ENCODE data around the gene C4orf54. TPM values are rescaled to one million over a fixed set of nuclear protein-coding genes. Genes with fewer than 3 reads are reported as not detected.

Gene C4orf54
- total and polyA plus RNA-seq, 4 donors, result under 0.01 to 1.3 (median under 0.01) TPM; not detected in 1

DNA sequence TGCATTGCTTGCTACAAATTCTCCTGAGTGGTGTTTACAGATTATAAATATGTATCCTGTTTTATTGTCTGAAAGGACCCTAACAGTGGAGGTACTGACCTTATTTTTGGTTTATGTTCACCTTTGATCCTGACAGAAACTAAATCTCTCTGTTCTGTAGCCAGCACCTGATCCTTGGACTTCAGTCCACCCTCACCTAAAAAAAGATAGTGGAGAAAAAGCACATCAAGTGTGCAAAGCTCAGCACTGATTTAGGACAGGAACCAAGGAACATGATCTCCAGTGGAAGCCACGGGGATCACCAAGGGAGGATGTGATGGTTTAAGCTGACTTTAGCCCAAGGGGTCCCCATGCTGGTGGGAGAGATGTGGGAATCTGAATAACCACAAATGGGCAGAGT, 22.3 kb upstream of the C4orf54 start:
- intact Hi-C loops (cut with DNase I), result no loop called here
- 94 to 100% methylated on average over 1 of the region's 1 CpG for WGBS, 2 donors
- H3K27ac ChIP-seq (ENCODE audit: low read depth in 1 of 2, low read length in 2 of 2), result no peak overlapping the region
- no peaks in the 10 kb centered on the region for H3K36me3 ChIP-seq (ENCODE audit: control insufficient read depth in 1 of 2, insufficient read depth in 2 of 2, low read length in 1 of 2)
- no peak overlapping the region for H3K4me3 ChIP-seq (ENCODE audit: low read length in 2 of 2)
- ATAC-seq (ENCODE audit: low FRiP score) (no peak), DNase-seq (no peak)
- H3K4me1 ChIP-seq (ENCODE audit: control insufficient read depth in 1 of 2, insufficient read depth in 2 of 2, low read length in 2 of 2), result peaks cover 0 to 2% of the 10 kb centered on the region in 2 donors
- no peaks in the 10 kb centered on the region for H3K9me3 ChIP-seq (ENCODE audit: control insufficient read depth, low read length)
- H3K27me3 ChIP-seq (ENCODE audit: control insufficient read depth in 1 of 2, insufficient read depth in 2 of 2, low read length in 1 of 2), result no peaks in the 10 kb centered on the region

DNA sequence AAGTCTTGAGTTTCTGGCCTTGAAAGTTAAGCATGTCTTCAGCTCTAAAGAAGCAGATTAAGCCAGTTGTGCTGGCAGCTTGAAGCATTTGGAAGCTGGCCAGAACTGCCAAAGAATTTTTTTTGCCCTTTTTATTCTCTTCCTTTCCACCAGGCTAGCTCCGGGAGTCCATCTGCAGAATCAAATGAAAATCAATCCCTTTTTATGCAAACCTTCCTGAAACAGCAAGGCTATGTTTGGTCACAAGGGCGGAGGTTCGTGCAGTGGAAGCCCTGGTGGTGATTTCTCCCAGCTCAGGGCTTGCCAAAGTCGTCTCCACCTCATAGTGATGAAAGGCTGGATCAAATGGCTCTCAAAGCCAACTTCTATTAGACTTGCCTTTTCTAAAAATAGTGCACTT, 21.6 kb upstream of the C4orf54 start:
- H3K9me3 ChIP-seq (ENCODE audit: control insufficient read depth, low read length), result no peaks in the 10 kb centered on the region
- no peaks in the 10 kb centered on the region for H3K27me3 ChIP-seq (ENCODE audit: control insufficient read depth in 1 of 2, insufficient read depth in 2 of 2, low read length in 1 of 2)
- H3K4me3 ChIP-seq (ENCODE audit: low read length in 2 of 2), result no peak overlapping the region
- H3K4me1 ChIP-seq (ENCODE audit: control insufficient read depth in 1 of 2, insufficient read depth in 2 of 2, low read length in 2 of 2), result peaks cover 0 to 2% of the 10 kb centered on the region in 2 donors
- no peak overlapping the region for H3K27ac ChIP-seq (ENCODE audit: low read depth in 1 of 2, low read length in 2 of 2)
- intact Hi-C loops (cut with DNase I), result no loop called here
- no peaks in the 10 kb centered on the region for H3K36me3 ChIP-seq (ENCODE audit: control insufficient read depth in 1 of 2, insufficient read depth in 2 of 2, low read length in 1 of 2)
- DNase-seq (no peak), ATAC-seq (ENCODE audit: low FRiP score) (peak; percentile 52)
- WGBS, 2 donors, result 3 to 4% methylated on average over 4 of the region's 4 CpGs

DNA sequence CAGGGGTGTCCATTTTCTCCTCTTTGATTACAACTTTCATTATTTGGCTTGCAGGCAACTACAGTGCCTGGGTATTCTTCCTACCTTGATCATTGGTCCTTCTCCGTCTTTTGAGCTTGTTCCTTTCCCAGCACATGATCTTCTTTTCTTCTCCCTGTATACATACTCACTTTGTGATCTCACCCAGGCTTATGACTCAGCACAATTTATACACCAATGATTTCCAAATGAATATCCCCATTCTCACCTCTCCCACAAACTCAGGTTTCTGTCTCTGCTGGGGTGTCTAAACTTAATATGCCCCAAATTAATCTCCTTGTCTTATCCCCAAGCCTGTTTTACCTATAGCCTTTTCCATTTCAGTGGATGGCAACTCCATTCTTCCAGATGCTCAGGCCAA, 19.5 kb upstream of the C4orf54 start:
- no peak overlapping the region for H3K4me3 ChIP-seq (ENCODE audit: low read length in 2 of 2)
- intact Hi-C loops (cut with DNase I), result no loop called here
- DNase-seq (no peak), ATAC-seq (ENCODE audit: low FRiP score) (no peak)
- no peaks in the 10 kb centered on the region for H3K9me3 ChIP-seq (ENCODE audit: control insufficient read depth, low read length)
- peaks cover 0 to 2% of the 10 kb centered on the region in 2 donors for H3K4me1 ChIP-seq (ENCODE audit: control insufficient read depth in 1 of 2, insufficient read depth in 2 of 2, low read length in 2 of 2)
- H3K36me3 ChIP-seq (ENCODE audit: control insufficient read depth in 1 of 2, insufficient read depth in 2 of 2, low read length in 1 of 2), result no peaks in the 10 kb centered on the region
- H3K27ac ChIP-seq (ENCODE audit: low read depth in 1 of 2, low read length in 2 of 2), result no peak overlapping the region
- H3K27me3 ChIP-seq (ENCODE audit: control insufficient read depth in 1 of 2, insufficient read depth in 2 of 2, low read length in 1 of 2), result no peaks in the 10 kb centered on the region
- 90 to 93% methylated on average over 1 of the region's 1 CpG for WGBS, 2 donors

DNA sequence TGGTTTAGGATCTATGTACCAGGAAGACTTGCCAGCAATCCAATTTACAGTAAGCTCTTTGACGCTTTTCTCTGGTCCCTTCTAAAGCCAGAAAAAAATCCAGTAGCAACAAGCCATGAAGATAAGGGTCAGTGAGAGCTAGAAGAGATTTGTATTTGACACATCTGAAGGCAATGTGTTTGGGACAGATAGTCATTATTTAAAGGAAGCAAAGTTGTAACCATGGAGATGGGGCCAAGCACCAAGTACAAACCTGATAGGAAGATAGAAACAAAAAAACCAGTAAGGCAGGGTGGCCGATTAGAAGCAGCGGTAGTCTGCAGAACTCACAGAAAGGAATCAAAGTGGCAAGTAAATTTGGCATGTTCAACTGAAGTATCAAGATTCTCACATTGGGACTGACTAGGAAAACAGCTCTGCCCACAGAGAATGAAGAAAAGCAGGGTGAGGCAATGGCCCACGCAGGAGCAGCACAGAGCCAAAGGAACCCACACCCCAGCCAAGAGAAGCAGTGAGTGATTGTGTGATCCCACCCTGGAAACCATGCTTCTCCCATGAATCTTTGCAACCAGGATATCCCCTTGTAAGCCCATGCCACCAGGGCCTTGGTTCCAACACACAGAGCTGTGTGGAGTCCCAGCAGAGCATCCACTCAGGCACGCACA, 12.9 kb upstream of the C4orf54 start:
- Histone ChIP-seq H3K9me3 (ENCODE audit: control insufficient read depth, low read length) (no peaks in the 10 kb centered on the region), H3K27ac (ENCODE audit: low read depth in 1 of 2, low read length in 2 of 2) (no peak overlapping the region), H3K27me3 (ENCODE audit: control insufficient read depth in 1 of 2, insufficient read depth in 2 of 2, low read length in 1 of 2) (no peaks in the 10 kb centered on the region), H3K36me3 (ENCODE audit: control insufficient read depth in 1 of 2, insufficient read depth in 2 of 2, low read length in 1 of 2) (no peaks in the 10 kb centered on the region), H3K4me1 (ENCODE audit: control insufficient read depth in 1 of 2, insufficient read depth in 2 of 2, low read length in 2 of 2) (peaks cover 0 to 2% of the 10 kb centered on the region in 2 donors), H3K4me3 (ENCODE audit: low read length in 2 of 2) (no peak overlapping the region)
- 39 to 41% methylated on average over 5 of the region's 5 CpGs for WGBS, 2 donors
- no peak for ATAC-seq (ENCODE audit: low FRiP score)
- no peak for DNase-seq
- intact Hi-C loops (cut with DNase I), result no loop called here

DNA sequence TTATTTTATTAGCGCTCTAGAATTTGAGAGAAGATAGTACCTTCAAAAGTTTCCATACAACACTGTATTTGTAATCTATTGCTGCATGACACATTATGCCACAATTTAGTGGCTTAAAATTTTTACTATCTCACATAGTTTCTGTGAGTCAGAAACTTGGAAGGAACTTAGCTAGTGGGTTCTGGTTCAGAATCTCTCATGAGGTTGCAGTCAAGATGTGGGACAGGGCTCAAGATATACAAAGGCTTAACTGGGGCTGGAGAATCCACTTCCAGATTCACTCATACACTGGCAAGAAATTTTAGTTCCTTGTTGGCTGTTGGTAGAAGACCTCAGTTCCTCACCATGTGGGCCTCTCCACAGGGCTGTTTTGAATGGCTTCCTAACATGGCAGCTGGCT, 11.5 kb upstream of the C4orf54 start:
- WGBS, 2 donors, result 11 to 22% methylated on average over 1 of the region's 1 CpG
- DNase-seq, result no peak
- peak; percentile 66 for ATAC-seq (ENCODE audit: low FRiP score)
- Histone ChIP-seq H3K27ac (ENCODE audit: low read depth in 1 of 2, low read length in 2 of 2) (peak overlapping the region; percentile 33 to 87), H3K36me3 (ENCODE audit: control insufficient read depth in 1 of 2, insufficient read depth in 2 of 2, low read length in 1 of 2) (no peaks in the 10 kb centered on the region), H3K4me3 (ENCODE audit: low read length in 2 of 2) (no peak overlapping the region), H3K4me1 (ENCODE audit: control insufficient read depth in 1 of 2, insufficient read depth in 2 of 2, low read length in 2 of 2) (peaks cover 0 to 2% of the 10 kb centered on the region in 2 donors), H3K9me3 (ENCODE audit: control insufficient read depth, low read length) (no peaks in the 10 kb centered on the region), H3K27me3 (ENCODE audit: control insufficient read depth in 1 of 2, insufficient read depth in 2 of 2, low read length in 1 of 2) (no peaks in the 10 kb centered on the region)
- intact Hi-C loops (cut with DNase I), result loop anchor here in 1 of 2 donors (5.0 kb wide), 1 partner anchor 107 kb away; the partner anchor contains the start of gene TRMT10A

DNA sequence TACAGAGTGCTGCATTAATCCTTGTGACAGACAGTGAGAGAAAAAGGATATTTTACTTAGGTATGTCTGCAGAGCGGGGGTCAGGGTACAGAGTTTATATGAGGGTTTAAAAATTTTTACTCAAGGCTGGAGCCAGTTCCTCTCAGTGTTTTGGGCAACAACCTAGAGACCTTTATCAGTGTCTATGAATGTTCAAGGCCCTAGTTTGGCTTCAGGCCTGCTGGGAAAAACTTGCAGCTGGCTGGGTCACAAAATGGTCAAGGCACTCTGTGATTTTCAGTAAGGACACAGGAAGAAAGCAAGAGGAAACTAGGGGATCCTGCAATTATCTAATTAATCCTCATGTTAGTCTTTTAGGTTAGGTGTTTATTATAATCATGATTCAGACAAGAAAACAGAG, 10.8 kb upstream of the C4orf54 start:
- Histone ChIP-seq H3K9me3 (ENCODE audit: control insufficient read depth, low read length) (no peaks in the 10 kb centered on the region), H3K4me1 (ENCODE audit: control insufficient read depth in 1 of 2, insufficient read depth in 2 of 2, low read length in 2 of 2) (peaks cover 0 to 2% of the 10 kb centered on the region in 2 donors), H3K4me3 (ENCODE audit: low read length in 2 of 2) (no peak overlapping the region), H3K36me3 (ENCODE audit: control insufficient read depth in 1 of 2, insufficient read depth in 2 of 2, low read length in 1 of 2) (no peaks in the 10 kb centered on the region), H3K27me3 (ENCODE audit: control insufficient read depth in 1 of 2, insufficient read depth in 2 of 2, low read length in 1 of 2) (no peaks in the 10 kb centered on the region), H3K27ac (ENCODE audit: low read depth in 1 of 2, low read length in 2 of 2) (no peak overlapping the region)
- WGBS, 2 donors, result 4 to 16% methylated on average over 1 of the region's 1 CpG
- no peak for DNase-seq
- intact Hi-C loops (cut with DNase I), result loop anchor here in 1 of 2 donors (5.0 kb wide), 1 partner anchor 106 kb away; the partner anchor contains the start of gene TRMT10A
- ATAC-seq (ENCODE audit: low FRiP score), result no peak

DNA sequence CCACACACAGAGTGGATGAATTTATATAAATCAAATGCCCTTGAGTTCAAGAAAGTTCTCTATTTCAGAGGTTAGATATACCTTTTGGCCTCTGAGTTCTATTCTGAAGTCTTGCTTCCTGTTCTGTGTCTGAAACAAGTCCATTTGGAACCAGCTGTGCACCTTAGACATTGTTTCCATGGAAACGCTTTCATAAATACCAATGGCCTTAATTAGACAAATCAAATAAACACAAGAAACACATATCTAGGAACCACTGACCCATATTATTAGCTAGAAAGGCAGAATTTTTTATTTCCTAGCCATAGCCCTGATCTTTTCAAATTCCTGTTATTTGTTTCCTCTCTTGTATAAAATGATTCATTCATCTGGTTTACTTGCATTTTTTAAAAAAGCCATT, 8.4 kb upstream of the C4orf54 start:
- Histone ChIP-seq H3K4me3 (ENCODE audit: low read length in 2 of 2) (no peak overlapping the region), H3K9me3 (ENCODE audit: control insufficient read depth, low read length) (no peaks in the 10 kb centered on the region), H3K4me1 (ENCODE audit: control insufficient read depth in 1 of 2, insufficient read depth in 2 of 2, low read length in 2 of 2) (peaks cover 0 to 2% of the 10 kb centered on the region in 2 donors), H3K27me3 (ENCODE audit: control insufficient read depth in 1 of 2, insufficient read depth in 2 of 2, low read length in 1 of 2) (no peaks in the 10 kb centered on the region), H3K36me3 (ENCODE audit: control insufficient read depth in 1 of 2, insufficient read depth in 2 of 2, low read length in 1 of 2) (no peaks in the 10 kb centered on the region), H3K27ac (ENCODE audit: low read depth in 1 of 2, low read length in 2 of 2) (no peak overlapping the region)
- WGBS, 2 donors, result 48 to 75% methylated on average over 1 of the region's 1 CpG
- ATAC-seq (ENCODE audit: low FRiP score) (no peak), DNase-seq (no peak)
- intact Hi-C loops (cut with DNase I), result loop anchor here in 1 of 2 donors (5.0 kb wide), 1 partner anchor 104 kb away; the partner anchor contains the start of gene TRMT10A

DNA sequence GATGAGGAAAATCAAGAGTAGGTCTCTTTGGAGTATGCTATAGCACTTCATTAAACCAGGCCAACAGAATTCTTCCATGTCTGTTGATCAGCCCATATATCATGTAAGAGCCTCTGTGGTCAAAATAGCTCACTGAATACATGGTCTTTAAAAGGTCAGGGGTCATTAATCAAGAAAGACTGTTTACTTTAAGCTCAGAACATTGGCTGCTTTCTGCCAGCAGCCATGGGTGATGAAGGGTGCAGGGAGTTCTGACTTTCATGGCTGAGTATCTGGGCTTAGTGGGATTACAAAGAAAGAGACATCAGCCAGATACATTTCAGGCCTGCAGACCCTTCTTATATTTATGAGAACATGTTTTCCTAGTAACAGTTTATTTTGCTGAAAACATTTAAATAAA, 7.1 kb upstream of the C4orf54 start:
- H3K9me3 ChIP-seq (ENCODE audit: control insufficient read depth, low read length), result no peaks in the 10 kb centered on the region
- H3K27me3 ChIP-seq (ENCODE audit: control insufficient read depth in 1 of 2, insufficient read depth in 2 of 2, low read length in 1 of 2), result no peaks in the 10 kb centered on the region
- ATAC-seq (ENCODE audit: low FRiP score), result no peak
- H3K4me1 ChIP-seq (ENCODE audit: control insufficient read depth in 1 of 2, insufficient read depth in 2 of 2, low read length in 2 of 2), result peaks cover 0 to 2% of the 10 kb centered on the region in 2 donors
- no peaks in the 10 kb centered on the region for H3K36me3 ChIP-seq (ENCODE audit: control insufficient read depth in 1 of 2, insufficient read depth in 2 of 2, low read length in 1 of 2)
- DNase-seq, result no peak
- H3K4me3 ChIP-seq (ENCODE audit: low read length in 2 of 2), result no peak overlapping the region
- no peak overlapping the region for H3K27ac ChIP-seq (ENCODE audit: low read depth in 1 of 2, low read length in 2 of 2)
- intact Hi-C loops (cut with DNase I), result loop anchor here in 1 of 2 donors (5.0 kb wide), 1 partner anchor 102 kb away; the partner anchor contains the start of gene TRMT10A

DNA sequence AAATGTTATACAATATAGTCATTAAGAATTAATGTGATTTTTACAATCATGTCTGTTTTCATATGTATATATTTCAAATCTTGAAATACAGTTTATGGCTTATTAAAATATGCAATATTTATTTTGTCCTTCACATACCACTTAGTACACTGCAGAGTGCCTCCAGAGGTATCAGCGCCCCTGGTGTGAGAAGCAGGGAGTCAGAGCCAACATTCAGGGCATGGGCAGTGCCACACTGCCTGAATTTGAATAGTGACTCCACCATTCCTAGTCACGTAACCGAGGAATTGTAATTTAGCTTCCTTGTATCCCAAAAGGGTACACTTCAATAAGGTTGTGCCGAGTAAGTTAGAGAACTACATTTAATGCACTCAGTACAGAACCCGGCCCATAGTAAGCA, 4.3 kb upstream of the C4orf54 start:
- Histone ChIP-seq H3K9me3 (ENCODE audit: control insufficient read depth, low read length) (no peaks in the 10 kb centered on the region), H3K27ac (ENCODE audit: low read depth in 1 of 2, low read length in 2 of 2) (no peak overlapping the region), H3K4me3 (ENCODE audit: low read length in 2 of 2) (no peak overlapping the region), H3K4me1 (ENCODE audit: control insufficient read depth in 1 of 2, insufficient read depth in 2 of 2, low read length in 2 of 2) (no peaks in the 10 kb centered on the region), H3K36me3 (ENCODE audit: control insufficient read depth in 1 of 2, insufficient read depth in 2 of 2, low read length in 1 of 2) (no peaks in the 10 kb centered on the region), H3K27me3 (ENCODE audit: control insufficient read depth in 1 of 2, insufficient read depth in 2 of 2, low read length in 1 of 2) (no peaks in the 10 kb centered on the region)
- intact Hi-C loops (cut with DNase I), result no loop called here
- 92% methylated on average over 5 of the region's 5 CpGs for WGBS, 2 donors
- DNase-seq, result no peak
- ATAC-seq (ENCODE audit: low FRiP score), result no peak
